OCI-LY1 (cell line): ENCODE measurements around the gene PAM16.

ENCODE experiments used
- CTCF ChIP-seq: fragments of 200-600 bp; sonication (generic), shearing (Covaris generic); IDR thresholded peaks from 2 replicates; pipeline ENCODE4 v1.5.1; 2017; ENCODE audit warnings: mild to moderate bottlenecking, antibody characterized with exemption, low read length, moderate library complexity, mixed read lengths
- EZH2 ChIP-seq: fragments of 200-600 bp; sonication (generic), shearing (Covaris generic); IDR thresholded peaks from 2 replicates; pipeline ENCODE4 v1.8.0; 2017; ENCODE audit warnings: borderline replicate concordance, mixed run types, mild to moderate bottlenecking, antibody characterized with exemption, low read length, moderate library complexity, mixed read lengths

DNA sequence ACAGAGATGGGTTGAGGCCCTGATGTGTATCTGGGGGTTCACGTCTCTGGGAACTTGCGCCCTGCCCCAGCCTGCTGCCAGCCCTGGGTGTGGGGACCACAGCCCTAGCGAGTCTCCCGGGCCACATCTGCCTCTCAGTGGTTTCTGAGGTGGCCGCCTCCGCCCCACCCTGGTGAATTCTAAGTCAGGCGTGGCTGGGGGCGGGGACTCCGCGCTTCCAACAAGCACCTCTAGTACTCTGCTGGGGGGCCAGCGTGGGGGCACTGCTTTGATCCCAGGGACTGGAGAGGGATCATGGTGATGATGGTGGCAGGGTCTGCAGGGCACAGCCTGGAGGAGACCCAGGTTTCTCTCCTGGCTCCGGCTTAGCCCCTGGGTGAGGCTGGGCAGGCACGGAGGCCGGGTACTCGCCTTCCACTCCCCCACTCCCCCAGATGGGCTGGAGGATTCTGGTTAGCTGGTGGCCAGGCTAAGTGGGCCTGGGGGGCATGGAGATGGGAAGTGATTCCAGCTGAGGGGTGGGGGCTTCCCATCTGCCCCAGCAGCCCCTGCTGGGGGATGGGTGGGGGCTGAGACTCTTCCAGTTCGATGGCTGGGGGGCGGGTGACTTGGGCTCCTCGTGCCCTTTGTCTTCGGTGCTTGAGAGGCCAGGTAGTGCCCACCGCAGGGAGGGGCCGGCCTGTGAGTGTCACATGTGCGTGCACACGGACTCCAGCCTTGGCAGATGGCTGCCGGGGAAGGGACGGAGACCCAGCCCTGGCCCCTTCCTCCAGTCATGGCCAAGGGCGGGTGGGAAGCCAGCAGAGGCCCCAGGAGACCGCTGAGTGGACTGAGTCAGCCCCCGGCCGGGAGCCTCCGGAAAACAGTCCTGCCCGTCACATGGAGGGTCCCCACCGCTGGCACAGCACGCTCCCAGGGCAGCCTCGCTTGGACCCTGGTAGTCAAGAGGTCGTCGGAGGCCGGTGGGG, 31.4 kb downstream of the PAM16 start:
- TF ChIP-seq CTCF (no peak), EZH2 (no peak)
